T-helper 1 cell (primary cell): ENCODE data around the gene PCDH9.

Experiments
- DNase-seq, 5 donors: peaks; one replicate each; pipeline ENCODE4 v3.0.0-alpha.2; 2012 to 2020

The PCDH9 gene

GRCh38 chr13:67224148-67224846, 5.8 kb downstream of the PCDH9 start:
- DNase-seq, result peak; percentile 9 to 37 (median 33)

GRCh38 chr13:67223742-67224141, 6.4 kb downstream of the PCDH9 start:
- DNase-seq, result no peak

- no peak for DNase-seq
Measured at GRCh38 chr13:67223024-67223423, 7.1 kb downstream of the PCDH9 start.

GRCh38 chr13:67221630-67222226, 8.4 kb downstream of the PCDH9 start:
- DNase-seq, result no peak

- no peak for DNase-seq
Measured at GRCh38 chr13:67219113-67219512, 11.0 kb downstream of the PCDH9 start.

DNA sequence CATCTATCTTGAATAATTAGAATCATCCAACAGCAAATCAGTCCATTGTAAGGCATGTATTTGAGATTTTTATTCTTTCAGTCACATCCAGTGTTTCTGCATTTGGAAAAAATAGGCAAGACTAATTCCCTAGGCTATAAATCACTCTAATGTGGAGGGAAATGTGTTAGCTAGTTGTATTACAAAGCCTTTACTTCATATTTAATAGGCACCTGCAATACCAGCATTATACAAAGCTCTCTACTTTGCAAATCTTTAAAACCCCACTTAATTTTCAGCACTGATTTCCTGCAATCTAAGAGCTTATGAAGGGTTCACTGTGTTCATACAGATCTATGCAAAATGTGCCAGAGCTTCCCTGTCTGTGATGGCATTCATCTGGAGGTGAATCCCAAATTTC, 12.3 kb downstream of the PCDH9 start:
- no peak for DNase-seq

DNA sequence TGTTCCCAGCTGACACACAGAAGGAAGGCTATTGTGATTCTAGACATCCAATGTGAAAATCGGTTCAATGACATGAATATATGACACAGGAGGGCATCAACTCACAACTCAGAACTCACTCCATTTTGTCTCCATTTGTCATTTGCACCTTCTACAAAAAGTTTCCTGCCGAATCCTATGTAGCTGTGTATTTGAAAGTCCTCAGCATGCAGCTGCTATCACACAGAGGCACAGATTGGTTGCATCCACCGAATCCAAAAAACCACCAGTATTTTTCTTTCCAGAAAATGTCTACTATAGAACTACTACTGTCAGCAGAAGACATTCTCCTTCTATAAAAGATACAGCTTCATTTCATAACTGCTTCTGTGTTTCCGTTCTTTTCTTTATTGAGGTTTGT, 13.3 kb downstream of the PCDH9 start:
- no peak for DNase-seq

DNA sequence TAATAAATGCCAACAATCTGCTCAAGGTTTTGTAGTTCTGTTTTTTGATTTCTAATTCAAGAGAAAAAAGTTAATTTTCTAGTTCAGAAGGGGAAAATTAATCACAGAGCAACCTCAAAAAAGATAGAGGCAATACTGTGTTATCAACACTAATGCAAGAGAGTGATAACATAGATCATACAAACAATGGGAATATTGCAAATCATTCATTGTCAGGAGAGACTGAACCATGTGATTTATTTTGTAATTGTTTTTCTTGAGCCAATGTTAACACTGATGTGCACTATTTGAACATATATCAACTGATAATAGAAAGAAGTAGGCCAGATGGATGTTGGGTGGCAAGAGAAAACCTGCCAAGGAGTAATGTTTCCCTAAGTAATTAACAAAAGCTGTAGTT, 19.9 kb downstream of the PCDH9 start:
- no peak for DNase-seq

DNA sequence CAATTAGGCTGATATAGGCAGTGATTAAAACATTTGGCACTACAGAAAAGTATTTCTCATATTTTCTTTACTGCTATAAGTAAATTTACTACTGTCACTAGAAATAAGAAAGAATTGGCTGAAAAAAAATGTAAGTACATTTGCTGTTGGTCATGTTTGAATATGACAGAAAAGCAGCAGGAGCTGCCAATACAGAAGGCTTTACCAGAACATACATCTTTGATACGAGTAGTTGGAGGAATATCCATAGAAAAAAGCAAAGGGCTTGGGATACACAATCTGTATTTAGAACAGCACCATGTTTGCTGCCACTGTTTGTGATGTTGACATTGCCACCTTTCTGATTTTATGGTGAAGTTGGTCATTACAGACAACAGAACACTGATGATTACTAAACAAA, 21.6 kb downstream of the PCDH9 start:
- DNase-seq, result no peak

GRCh38 chr13:67204764-67205163, 25.4 kb downstream of the PCDH9 start:
- DNase-seq, result no peak

DNA sequence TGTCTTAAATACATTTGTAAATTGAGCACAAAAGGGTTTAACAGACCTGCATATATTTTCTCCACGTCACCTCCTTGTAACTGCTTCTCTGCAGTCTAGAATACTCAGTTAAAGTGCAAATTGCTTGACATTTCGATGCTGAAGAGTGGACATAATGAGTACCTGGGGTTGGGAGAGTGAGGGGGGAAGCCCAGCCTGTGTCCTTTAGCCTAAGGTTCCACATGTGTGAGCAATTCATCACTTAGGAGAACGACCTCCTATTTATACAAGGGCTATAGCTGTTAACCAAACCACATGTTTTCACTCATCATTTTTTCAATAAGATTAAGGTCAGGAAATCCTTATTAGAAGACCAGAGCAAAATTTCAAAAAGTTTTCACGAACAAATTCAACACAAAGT, 29.5 kb downstream of the PCDH9 start:
- no peak for DNase-seq

GRCh38 chr13:67200183-67200582, 30.0 kb downstream of the PCDH9 start:
- no peak for DNase-seq

DNA sequence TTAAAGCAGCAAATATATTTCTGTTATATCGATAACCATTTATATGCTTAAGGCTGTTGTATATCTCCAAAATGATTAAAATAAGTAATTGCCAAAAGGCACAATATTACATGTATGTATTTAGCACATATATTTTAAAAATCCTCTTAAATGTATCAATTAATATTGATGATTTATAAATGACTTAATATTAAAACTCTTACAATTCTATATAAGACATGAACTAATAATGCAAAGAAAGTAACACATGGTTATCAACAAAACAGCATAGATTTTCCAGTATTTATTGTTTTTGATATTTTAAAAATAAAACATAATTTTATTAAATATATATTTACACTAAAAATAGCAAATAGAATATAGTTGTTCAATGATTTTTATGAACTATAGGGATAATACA, 32.4 kb downstream of the PCDH9 start:
- DNase-seq, result no peak

DNA sequence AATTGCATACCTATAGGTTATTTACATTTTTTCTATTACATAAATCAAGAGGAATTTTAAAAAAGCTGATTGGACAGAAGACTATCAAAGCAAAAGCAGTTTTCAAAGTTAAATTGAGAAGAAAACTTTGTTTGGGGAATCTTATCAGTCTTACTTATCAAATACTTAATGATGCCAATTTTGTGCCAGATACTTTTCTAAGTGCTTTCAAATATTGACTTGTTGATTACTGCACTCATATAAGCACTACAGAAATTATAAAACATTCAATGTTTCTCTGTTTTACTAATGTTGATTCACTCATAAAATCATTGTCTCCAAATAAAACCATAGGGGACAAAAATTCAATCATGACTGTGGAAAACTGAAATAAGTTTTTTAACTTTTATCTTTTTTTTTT, 36.2 kb downstream of the PCDH9 start:
- no peak for DNase-seq

DNA sequence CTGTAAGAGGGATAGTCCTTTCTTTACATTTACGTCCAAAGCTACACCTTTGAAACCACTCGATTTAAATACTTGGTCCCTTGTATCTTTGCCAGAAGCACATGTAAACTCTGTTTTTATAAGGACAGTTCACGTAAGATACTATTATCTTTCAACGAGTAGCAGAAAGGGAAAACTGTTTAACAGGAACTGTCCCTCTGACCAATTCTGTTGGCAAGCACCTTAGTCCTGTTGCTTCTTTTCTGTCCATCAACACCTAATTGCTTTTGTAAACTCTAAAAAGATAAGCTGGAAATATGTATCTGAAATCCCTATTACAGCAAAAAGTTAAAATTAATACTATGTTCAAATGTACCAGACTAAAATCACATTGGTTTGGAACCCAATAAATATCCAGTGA, 37.4 kb downstream of the PCDH9 start:
- no peak for DNase-seq

DNA sequence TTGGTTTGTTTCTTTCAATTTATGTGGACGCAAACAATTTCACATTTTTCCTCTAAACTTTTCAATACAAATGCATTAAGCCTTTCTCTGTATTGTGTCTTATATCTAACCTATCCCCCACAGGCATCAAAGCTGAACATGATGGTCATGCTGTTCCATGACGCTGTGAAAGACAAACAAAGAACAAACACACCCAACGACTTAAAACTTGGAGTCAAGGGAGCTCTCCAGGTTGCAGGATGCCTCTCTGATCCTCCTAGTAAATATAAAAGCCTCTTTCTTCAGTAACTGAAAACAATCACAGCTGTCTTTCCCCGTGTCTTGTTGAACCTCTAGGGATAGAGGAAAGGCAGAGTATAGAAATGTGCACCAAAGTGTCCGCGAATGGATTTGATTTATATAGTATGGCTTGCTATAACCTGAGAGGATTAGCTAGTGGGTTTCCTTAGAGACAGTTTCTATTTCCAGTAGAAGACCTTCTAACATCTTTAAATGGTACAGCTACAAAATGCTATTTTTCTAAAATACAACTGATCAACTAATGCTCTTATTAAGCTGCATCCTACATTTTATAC, 43.1 kb downstream of the PCDH9 start:
- no peak for DNase-seq

DNA sequence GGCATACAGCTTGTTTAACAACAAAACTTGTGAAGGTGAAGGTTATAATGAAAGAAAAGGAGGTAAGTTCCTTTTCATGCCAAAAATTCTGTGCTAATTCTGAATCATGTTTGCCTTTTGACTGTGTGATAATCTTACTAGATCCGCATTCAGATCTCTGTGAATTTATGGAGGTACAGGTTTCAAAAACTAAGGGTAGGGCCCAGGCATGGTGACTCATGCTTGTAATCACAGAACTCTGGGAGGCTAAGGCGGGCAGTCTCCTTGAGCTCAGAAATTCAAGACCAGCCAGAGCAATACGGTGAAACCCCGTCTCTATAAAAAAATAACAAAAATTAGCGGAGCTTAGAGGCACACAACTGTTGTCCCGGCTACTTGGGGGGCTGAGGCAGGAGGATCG, 45.9 kb downstream of the PCDH9 start:
- DNase-seq, result no peak

GRCh38 chr13:67183151-67183550, 47.0 kb downstream of the PCDH9 start:
- DNase-seq, result no peak

DNA sequence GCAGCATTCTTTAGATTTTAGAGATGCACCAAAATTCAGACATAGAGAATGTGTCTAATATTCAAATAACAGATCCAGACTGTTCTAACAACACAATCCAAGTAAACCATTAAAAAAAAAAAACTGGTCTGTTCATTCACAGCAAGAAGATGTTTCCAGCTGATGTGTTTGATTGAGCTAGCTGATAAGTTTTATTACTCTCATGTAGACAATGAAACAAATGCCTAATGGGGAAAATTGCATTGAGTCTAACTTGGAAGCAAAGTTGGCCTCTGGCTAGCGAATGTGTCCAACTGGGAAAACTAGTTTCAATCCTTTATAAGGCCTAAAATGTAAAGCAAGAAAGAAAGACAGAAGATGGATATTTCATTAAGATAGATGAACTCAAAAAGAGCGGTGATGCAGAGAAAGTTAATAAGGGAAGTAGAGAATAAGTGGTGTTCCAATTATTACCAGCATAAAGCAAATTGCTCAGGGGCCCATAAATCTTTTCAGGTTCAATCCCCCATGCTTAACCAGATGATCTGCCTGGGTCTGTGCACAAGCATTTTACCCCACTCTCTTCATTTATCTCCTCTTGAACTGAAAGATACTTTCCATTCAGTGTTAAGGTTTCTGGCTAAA, 54.2 kb downstream of the PCDH9 start:
- DNase-seq, result no peak

DNA sequence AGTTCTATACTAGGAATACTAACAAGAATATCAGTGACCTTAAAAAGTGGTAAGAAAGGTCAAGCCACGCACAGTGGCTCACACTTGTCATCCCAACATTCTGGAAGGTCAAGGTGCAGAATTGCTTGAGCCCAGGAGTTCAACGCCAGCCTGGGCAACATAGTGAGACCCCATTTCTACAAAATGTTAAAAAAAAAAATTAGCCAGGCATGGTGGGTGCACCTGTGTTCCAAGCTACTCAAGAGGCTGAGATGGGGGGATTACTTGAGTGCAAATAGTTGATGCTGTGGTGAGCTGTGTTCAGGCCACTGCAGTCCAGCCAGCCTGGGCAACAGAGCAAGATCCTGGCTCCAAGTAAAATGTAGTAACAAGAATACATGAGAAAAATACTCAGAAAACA, 61.8 kb downstream of the PCDH9 start:
- no peak for DNase-seq

DNA sequence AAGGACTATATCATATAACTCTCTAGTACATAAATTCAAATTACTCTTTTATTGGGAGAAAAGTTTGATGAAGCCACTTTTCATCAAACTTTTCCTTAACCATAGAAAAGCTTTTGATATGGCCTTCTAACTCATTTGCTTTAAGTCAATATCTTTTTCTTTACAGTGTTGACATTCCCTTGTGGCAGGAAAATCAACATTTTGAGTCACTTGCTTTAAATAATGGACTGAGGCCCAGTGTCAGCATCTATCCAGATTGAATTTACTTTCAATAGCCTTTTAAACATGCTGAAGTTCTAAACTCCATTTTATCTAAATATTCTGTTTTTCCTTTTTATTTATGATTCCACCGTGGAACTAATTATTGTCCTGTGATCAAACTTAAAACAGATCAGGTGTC, 62.7 kb downstream of the PCDH9 start:
- DNase-seq, result no peak

GRCh38 chr13:67161176-67161575, 69.0 kb downstream of the PCDH9 start:
- no peak for DNase-seq

DNA sequence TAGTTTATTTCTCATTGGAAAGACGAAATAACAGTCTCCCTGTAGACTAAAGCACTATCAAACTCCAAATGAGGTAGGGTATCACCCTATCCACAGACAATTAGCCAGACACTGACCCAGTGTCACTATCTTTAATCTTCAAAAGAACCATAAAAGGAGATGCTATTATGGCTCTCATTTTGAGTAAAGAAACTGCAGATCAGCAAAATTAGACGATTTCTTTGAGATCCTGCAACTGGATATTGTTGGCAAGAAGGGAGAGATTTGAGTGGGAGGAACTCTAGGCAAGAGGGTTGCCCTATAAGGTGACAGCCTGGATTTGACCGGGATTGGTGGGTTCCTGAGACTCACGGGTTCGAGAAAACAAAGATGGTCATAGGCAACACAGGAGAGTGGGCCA, 71.2 kb downstream of the PCDH9 start:
- DNase-seq, result no peak

DNA sequence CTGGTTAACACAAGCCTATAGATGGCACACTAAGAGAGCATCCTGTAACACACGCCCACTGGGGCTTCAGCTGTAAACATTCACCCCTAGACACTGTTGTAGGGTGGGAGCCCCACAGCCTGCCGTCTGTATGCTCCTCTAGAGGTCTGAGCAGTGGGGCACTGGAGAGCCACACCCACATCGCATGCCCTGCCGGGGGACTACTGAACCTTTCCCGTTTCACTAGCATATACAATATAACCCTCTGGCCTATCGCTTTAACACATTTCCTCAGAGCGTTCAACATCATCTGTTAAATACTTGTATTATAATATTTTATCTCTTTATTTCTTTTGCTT, 73.4 kb downstream of the PCDH9 start:
- DNase-seq, result no peak
